RWPE2 (cell line): Measurements from ENCODE around the gene OCA2.

Experiments used
- ATAC-seq: fragments of 200-7000 bp; cut with Tn5 transposase; 3 replicates; pipeline ENCODE4 v1.9.1; 2021; ENCODE audit warnings: low read depth
- DNase-seq: peaks from one replicate; pipeline ENCODE4 v3.0.0-alpha.2; 2020; ENCODE audit warnings: low spot score
- H3K27ac ChIP-seq: fragments of 450-650 bp; 2 replicates; pipeline ENCODE4 v1.5.1; 2017; ENCODE audit warnings: mild to moderate bottlenecking; ENCODE audit not compliant: poor library complexity, severe bottlenecking
- H3K27me3 ChIP-seq: fragments of 250-450 bp; sonication (Bioruptor Pico); 2 replicates; pipeline ENCODE4 v1.5.1; 2021; ENCODE audit warnings: mild to moderate bottlenecking, moderate library complexity; ENCODE audit not compliant: insufficient read depth, poor library complexity, severe bottlenecking
- H3K36me3 ChIP-seq: fragments of 250-450 bp; sonication (Bioruptor Pico); 2 replicates; pipeline ENCODE4 v1.5.1; 2020; ENCODE audit warnings: low read depth, mild to moderate bottlenecking, moderate library complexity
- H3K4me1 ChIP-seq: fragments of 250-450 bp; sonication (Bioruptor Pico); 2 replicates; pipeline ENCODE4 v1.5.1; 2021; ENCODE audit warnings: mild to moderate bottlenecking, moderate library complexity; ENCODE audit not compliant: insufficient read depth, poor library complexity, severe bottlenecking
- H3K4me3 ChIP-seq: fragments of 250-450 bp; sonication (Bioruptor Pico); 2 replicates; pipeline ENCODE4 v1.5.1; 2021; ENCODE audit warnings: mild to moderate bottlenecking, moderate library complexity; ENCODE audit not compliant: severe bottlenecking
- H3K9me3 ChIP-seq: fragments of 250-450 bp; sonication (Bioruptor Pico); 2 replicates; pipeline ENCODE4 v1.5.1; 2021; ENCODE audit warnings: mild to moderate bottlenecking, moderate library complexity; ENCODE audit not compliant: severe bottlenecking
- TF ChIP-seq, protein P1 (sequence below): fragments of 450-650 bp; IDR thresholded peaks from one replicate; pipeline ENCODE4 v1.5.1; 2017; ENCODE audit warnings: mild to moderate bottlenecking, moderate library complexity; ENCODE audit not compliant: poor library complexity, severe bottlenecking

The OCA2 gene

DNA sequence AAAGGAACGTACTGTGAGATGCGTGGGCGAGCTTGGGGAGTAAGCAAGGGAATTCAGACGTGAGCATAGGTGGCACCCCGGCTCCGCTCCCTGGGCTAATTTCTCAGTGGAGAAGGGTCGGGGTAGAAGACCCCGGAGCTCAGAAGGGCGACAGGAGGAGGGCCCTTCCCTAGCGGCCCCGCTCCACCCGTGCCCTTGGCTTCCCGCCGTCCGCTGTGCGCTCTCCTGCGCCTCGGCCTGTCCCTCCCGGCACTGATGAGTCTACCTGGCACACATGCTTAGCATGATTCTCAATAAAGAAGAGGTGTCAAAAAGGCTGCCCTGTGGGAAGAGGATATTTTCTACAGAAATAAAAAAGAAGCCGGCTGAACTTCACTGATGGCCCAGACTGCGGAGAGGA, 292.7 kb downstream of the OCA2 start:
- Histone ChIP-seq H3K4me3 (no peak overlapping the region), H3K27me3 (peaks cover 14% of the 10 kb centered on the region), H3K27ac (no peak overlapping the region), H3K4me1 (no peaks in the 10 kb centered on the region), H3K9me3 (no peaks in the 10 kb centered on the region), H3K36me3 (no peaks in the 10 kb centered on the region)
- ATAC-seq (no peak), DNase-seq (no peak)
- TF ChIP-seq, protein P1, sequence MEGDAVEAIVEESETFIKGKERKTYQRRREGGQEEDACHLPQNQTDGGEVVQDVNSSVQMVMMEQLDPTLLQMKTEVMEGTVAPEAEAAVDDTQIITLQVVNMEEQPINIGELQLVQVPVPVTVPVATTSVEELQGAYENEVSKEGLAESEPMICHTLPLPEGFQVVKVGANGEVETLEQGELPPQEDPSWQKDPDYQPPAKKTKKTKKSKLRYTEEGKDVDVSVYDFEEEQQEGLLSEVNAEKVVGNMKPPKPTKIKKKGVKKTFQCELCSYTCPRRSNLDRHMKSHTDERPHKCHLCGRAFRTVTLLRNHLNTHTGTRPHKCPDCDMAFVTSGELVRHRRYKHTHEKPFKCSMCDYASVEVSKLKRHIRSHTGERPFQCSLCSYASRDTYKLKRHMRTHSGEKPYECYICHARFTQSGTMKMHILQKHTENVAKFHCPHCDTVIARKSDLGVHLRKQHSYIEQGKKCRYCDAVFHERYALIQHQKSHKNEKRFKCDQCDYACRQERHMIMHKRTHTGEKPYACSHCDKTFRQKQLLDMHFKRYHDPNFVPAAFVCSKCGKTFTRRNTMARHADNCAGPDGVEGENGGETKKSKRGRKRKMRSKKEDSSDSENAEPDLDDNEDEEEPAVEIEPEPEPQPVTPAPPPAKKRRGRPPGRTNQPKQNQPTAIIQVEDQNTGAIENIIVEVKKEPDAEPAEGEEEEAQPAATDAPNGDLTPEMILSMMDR, result no peak

DNA sequence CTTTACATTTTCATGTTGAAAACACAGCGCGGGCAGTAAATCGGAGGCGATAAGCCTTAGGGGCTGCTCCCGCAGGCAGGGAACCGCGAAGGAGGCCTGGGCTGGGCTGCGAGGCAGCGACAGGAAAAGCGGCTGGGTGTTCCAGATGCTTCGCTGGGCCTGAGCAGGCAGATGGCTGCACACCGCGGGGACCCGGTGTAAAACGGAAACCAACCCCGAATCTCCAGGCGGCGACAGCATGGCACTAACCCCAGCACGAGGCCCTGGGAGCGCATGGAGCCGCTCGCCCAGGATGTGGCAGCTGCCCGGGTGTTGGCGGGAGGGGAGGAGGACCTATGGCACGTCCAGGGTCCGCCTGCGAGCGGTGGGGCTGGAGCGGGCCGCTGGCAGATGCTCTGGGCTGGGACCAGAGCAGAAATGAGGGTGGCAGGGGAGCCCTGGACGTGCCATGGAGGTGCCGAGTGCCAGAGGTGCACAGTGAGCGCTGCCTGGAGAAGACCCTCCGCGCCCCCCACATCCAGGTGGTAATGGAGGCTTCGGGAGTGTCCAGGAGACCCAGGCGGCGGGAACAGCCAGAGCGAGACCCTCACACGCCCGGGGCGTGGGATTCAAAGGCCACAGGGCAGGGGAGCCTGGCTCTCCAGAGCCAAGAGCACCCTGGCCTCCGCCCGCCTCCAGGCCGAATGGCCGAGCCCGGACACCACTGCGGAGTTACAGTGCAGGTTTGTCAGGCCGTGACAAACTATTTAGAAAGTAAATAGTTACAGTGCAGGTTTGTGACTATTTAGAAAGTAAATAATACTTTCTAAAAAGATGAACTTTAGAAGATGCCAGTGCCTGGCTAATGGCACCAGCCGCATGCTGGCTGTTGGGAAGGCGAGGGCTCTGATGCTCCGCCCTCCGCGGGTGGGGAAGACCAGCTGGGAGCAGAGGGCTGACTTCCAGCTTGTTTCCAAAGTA, 293.6 kb downstream of the OCA2 start:
- TF ChIP-seq, protein P1, result no peak
- H3K36me3 ChIP-seq, result no peaks in the 10 kb centered on the region
- H3K9me3 ChIP-seq, result no peaks in the 10 kb centered on the region
- peaks cover 14% of the 10 kb centered on the region for H3K27me3 ChIP-seq
- DNase-seq (no peak), ATAC-seq (no peak)
- no peak overlapping the region for H3K27ac ChIP-seq
- H3K4me1 ChIP-seq, result no peaks in the 10 kb centered on the region
- no peak overlapping the region for H3K4me3 ChIP-seq

DNA sequence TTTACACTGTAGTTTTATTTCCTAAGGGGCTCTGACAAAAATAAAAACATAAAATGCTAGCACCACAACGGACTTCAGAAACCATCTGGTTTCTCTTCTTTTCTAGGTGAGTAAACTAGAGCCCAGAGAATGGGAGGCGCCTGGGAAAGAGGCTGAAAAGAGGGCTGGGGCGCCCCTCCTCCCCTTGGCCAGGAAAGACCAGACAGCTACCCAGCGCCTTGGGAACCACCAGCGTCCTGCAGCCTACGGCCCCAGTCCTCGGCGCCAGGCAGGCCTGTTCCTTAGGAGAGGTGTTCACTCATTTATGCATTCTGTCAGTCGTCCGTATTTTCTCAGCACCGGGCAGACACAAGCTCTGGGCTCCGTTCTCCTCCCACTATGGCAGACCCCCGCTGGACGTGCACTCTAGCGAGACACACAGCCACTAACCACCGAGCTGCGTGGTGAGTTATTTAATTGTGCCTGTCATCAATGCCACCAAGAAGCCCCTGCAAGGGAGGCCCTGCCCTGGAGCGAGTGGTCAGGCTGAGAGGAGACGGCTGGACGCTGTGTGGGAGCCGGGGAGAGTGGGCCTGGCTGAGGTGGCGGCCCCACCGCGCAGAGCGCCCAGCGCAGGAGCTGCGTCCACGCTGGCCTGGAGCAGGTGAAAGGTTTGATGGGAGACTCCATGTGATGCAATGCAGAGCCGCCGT, 294.4 kb downstream of the OCA2 start:
- H3K27ac ChIP-seq, result no peak overlapping the region
- TF ChIP-seq, protein P1, result no peak
- H3K4me3 ChIP-seq, result no peak overlapping the region
- no peaks in the 10 kb centered on the region for H3K4me1 ChIP-seq
- H3K27me3 ChIP-seq, result peaks cover 14% of the 10 kb centered on the region
- H3K36me3 ChIP-seq, result no peaks in the 10 kb centered on the region
- DNase-seq (no peak), ATAC-seq (no peak)
- H3K9me3 ChIP-seq, result no peaks in the 10 kb centered on the region

DNA sequence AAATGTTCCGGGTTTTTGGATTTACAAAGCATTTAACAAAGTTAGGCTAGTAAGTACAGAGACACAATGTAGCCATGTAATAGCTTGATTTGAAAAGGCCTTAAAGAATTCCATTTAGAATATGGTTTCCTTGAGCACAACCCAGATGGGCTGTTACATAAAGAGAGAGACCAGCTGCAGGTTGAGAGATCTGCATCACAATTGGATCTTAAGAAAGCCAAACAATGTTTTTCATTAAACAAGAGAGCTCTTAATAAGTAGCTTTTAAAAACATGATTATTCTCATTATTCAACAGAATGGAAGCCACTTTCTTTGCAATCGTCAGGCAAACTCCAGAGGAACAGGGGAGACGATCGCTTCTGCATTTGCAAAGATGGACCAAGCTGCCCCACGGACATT, 300.3 kb downstream of the OCA2 start:
- no peaks in the 10 kb centered on the region for H3K9me3 ChIP-seq
- peaks cover 20% of the 10 kb centered on the region for H3K27me3 ChIP-seq
- no peaks in the 10 kb centered on the region for H3K36me3 ChIP-seq
- H3K4me1 ChIP-seq, result no peaks in the 10 kb centered on the region
- DNase-seq (no peak), ATAC-seq (no peak)
- H3K27ac ChIP-seq, result no peak overlapping the region
- H3K4me3 ChIP-seq, result no peak overlapping the region
- TF ChIP-seq, protein P1, result no peak
